Esophagus squamous epithelium (tissue), 4 donors: Measurements from ENCODE around the gene SCYGR2.

Experiments
- CTCF ChIP-seq, 6 experiments: fragments of 450-650 bp in 4 of 6; fragments of 200-600 bp in 2 of 6; sonication (generic) in 2 of 6; IDR thresholded peaks; one replicate each; pipeline ENCODE4 v1.5.1; 2016 to 2019; ENCODE audit warnings: antibody characterized with exemption in 6 of 6, mild to moderate bottlenecking in 4 of 6, moderate library complexity in 4 of 6
- POLR2A ChIP-seq, 4 donors: fragments of 450-650 bp; IDR thresholded peaks; one replicate each; pipeline ENCODE4 v1.6.1; 2017; ENCODE audit warnings: antibody characterized with exemption in 4 of 4, mild to moderate bottlenecking in 4 of 4, moderate library complexity in 3 of 4

GRCh38 chr2:227607941-227608340 is 9.2 kb downstream of the SCYGR2 start:
- TF ChIP-seq CTCF (IDR thresholded peaks at IDR 0.05) (no peak), POLR2A (IDR thresholded peaks at IDR 0.05) (no peak)
